GM19397 (cell line): ENCODE measurements around the gene RAB3A.
"Not testable (repeated sequence)": the region's sequence is repeated elsewhere in the genome, so short reads cannot be mapped to it uniquely, and the experiment has no call there.

Experiments
- ATAC-seq: cut with Tn5 transposase; IDR thresholded peaks from one replicate; pipeline ENCODE4 v1.9.1; 2021; ENCODE audit warnings: mild to moderate bottlenecking, moderate library complexity; ENCODE audit not compliant: unreplicated experiment

The RAB3A gene

DNA sequence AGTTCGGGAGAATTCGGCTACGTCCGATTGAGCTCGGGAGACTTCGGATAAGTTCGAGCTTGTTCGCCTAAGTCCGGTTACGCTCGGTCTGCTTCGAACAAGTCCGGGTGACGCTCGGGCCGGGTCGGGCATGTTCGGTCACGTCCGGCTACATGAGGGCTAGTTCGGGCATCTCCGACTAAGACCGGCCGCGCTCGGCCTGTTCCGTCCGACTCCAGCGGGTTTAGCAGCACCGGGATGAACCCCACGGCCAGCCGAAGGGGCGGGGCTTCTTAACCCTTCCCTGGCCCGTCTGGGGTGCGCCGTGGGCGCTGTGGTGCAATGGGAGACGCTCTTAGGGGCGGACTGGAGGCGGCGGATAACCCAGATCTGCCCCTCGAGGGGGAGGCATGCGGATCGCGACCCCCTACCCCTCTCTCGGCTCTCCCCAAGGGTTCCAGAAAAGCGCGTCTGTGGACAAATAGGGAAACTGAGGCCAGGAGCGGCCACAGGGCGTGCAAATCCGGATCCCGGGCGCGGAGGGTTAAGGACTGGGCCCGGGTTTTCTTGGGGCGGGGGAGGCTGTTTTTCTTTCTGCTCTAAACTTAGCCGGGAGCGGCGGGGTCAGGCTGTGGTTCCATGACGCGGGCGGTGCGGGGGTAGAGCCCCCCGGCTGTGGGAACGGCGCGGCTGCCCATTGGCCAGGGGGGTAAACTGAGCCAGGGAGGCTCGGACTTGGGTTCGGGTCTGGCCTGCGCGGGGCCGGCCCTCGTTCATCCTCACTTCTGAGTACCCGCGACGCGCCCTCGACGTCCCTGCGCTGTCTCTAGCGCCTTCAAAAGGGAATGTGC is 20.9 kb upstream of the RAB3A start:
- peak; percentile 85 for ATAC-seq

DNA sequence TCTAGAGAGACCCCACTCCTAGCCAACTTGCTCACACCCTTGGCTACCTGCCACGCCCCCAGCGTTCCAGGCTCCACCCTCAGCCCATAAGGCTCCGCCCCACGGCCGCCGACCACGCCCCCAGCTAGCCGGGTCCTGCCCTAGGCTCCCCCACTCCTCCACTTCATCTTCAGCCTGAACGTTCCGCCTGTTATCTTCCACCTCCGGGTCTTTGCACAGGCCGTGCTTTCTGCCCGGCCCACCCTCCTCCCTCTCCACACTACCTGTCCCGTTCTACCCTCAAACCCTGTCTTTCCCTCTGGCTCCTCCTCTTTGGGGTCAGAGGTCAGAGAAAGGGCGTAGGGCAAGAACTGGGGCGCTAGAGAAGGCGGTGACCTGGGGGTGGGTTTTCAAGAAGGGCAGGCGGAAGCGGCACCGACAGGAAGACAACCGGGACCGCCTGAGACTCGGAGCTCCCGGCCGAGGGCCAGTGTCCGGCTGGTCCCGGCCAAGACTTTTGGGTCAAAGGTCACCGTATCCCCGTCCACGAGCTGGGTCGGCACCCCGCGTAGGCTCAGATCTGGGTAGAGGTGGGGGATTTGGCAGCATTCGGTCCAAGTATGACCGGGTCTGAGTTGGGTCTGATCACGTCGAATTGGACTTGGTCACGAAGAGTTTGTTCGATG is 20.1 kb upstream of the RAB3A start:
- no peak for ATAC-seq

DNA sequence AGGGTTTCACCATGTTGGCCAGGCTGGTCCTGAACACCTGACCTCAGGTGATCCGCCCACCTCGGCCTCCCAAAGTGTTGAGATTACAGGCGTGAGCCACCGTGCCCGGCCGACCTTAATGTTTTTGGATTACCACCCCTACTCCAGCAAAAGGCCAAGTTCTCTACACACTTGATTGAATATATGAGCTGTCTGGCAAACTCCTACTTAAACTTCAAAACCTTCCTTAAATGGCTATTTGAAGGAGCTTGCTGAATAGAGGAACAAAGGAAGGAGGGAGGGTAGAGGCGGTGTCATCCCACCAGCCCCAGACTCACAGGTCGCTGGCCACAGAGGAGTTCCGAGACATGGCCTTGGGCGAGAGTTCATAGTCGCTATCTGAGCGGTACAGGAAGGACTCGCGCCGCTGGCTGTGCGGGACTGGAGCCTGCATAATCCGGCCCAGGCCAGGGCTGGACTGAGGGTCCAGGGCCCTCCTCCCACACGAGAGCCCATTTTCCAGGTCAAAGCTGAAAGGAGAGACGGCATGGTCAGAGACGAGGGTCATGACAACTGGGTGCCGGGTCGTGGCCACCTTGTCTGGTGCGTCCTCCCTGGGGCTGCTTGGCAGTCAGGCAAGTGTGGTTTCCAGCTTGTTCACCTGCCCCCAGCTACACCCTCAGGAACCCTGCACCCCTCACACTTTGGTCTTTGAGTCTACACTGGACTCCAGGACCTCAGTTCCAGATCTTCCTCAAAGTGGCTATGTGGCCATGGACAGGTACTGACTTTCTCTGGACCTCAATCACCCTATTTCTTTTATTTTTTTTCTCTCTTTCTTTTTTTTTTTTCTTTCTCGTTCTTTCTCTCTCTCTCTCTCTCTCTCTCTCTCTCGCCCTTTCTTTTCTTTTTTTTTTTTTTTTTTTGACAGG is 18.2 kb upstream of the RAB3A start:
- no peak for ATAC-seq

DNA sequence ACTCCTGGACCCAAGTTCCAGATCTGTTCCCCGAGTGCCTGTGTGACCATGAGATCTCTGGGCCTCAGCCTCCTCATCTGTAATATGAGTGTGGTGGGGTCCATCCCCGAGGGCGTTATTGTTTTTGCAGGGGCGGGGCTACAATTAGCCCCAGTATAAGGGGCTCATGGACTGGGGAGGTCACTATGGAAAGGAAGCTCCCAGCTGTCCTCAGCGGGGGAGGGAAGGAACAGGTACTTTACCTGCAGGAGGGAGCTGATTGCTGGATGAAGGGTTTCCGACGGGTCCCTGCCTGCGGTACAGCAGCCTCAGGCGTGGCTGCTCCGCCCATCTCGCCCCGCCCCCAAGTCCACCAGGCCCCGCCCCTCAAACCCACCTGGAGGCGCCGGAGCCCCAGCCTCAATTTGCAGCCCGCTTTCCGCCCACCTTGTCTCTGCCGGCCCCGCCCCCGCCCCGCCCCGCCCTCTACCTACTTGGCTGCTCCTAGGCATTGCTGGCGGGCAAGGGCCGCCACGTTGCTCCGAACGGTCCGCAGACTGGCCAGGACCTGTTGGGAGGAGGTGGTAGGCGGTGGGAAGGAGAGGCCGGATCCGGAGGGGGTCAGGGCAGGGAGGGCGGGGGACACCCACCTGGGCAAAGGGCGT is 16.9 kb upstream of the RAB3A start:
- ATAC-seq: no peak

DNA sequence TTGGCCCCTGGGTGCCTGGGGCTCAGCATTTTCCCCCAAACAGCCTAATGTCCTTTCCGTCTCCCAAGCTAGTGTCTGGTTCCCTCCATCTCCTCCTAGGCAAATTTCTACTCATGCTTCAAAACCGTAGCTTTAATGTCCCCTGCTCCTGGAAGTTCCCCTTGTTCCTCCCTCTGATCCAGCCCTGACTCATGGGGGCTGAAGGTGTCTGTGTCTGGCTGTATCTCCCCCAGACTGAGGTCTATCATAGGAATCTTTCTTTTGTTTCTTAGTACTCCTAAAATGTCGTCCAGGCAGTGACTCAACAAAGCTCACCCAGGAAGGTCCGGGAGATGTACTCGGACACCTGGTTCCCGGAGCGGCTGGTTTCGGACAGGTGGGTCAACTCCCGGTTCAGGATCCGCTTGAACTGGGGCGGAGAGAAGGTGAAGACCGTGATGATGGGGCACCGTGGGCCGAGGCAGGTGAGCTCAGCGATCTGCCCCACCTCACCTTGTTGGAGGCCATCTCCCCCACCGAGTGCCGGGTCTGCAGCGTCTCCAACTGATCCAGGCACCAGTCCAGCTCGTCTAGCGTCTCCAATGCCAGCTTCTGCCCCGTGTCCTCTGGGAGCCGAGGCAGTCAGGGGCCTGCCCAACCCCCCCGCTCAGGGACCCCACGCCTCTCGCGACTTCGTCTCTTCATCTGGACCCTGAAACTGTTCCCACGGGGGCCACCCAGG is 16.2 kb upstream of the RAB3A start:
- no peak for ATAC-seq

DNA sequence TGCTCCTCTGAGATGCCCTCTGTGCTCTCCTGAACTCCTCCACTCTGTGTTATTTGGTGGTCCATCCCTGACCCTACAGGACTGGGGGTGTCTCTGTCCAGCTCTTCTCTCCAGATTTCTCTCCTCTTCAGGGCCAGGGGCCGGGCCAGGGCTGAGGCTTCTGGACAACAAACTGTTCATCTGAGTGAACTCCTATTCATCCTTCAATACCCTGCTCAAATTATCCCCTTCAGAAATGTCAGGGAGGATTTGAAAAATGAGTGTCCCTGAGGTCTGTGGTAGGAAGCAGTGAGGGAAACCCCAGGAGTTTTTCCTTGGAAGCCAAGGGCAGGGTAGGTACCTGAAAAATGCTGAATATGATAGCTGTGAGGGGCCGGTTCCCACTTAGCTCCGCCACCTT is 14.8 kb upstream of the RAB3A start:
- ATAC-seq: no peak

DNA sequence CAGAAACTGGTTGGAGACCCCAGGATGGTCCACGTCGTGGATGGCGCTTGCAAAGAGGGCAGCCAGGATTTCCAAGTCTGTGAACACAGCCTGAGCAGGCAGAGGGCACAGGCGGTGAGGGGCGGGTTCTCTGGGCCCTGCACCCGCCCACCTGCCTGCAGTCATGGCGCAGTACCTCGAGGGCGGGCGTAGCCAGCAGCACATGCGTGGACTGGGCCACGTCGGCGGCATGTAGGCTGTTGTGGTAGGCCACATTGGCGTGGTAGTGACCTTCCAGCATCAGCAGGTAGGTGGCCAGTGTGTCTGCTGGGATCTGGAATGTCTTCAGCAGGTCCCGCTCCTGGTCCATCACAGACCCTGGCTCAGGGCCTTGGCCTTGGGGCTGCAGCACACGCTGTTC is 14.3 kb upstream of the RAB3A start:
- ATAC-seq: no peak

DNA sequence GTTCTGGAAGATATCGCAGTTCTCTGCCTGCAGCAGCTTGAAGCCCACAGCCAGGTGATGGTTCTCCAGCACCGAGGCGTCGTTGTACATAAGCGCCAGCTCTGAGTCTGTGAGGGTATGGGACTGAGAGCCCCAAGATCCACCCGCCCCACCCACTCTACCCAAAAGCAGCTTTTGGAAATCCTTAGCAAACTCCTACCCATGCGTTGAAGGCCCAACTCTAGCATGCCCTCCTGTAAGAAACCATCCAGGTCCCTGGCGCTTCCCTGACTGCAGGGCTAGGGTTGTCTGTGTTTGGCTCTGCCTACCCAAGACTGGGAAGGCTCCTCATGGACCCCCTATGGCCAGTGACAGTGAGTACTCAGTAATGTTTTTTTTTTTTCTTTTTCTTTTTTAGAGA is 12.9 kb upstream of the RAB3A start:
- ATAC-seq: no peak

DNA sequence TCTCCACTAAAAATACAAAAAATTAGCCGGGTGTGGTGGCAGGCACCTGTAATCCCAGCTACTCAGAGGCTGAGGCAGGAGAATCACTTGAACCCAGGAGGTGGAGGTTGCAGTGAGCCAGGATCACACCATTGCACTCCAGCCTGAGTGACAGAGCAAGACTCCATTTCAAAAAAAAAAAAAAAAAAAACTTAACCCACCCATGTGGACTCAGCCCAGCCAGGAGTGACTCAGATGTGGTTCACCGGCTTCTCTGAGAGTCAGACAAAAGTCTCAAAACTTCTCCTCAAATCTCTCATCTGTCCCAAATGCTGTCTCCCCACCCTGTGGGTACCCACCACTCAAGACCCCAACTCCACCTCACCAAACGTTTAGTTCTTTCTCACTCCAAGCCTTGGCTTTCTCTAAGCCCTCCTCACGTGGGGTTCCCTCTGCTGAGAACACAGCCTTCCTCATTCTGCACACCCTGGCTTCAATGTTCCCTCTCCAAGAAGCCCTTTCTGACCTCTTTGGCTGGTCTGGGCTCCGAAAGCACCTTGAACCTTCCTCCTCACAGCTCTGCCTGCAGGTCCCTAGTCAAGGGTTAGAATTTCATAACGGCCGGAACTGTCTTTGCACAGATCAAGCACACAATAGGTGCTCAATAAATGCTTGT is 11.1 kb upstream of the RAB3A start:
- no peak for ATAC-seq

DNA sequence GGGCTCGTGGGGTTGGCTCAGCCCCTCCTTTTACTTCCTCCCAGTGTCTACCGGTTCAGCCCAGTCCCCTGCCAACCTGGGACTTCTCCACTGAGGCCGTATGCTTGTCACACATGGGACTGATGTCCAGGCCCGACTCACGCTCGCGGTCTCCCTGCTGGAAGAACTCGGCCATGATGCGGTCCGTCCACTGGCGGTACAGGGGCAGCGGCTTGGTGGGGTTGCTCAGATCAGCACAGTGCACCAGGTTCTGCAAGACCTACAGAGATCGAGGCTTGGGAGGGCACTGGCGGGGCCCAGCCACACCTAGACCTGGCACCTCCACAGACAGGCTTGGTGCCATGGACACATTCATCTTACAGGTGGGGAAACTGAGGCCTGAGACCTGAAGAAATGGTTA is 7.8 kb upstream of the RAB3A start:
- no peak for ATAC-seq

DNA sequence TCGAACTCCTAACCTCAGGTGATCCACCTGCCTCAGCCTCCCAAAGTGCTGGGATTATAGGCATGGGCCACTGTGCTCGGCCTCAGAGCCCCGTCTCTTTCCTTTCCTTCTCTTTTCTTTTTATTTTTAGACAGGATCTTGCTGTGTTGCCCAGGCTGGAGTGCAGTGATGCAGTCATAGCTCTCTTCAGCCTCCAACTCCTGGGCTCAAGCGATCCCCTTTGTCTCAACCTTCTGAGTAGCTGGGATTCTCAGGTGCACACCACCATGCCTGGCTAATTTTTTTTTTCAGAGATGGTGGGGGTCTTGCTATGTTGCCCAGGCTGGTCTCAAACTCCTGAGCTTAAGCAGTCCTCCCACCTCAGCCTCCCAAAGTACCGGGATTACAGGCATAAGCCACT is 6.1 kb upstream of the RAB3A start:
- not testable (repeated sequence) for ATAC-seq

DNA sequence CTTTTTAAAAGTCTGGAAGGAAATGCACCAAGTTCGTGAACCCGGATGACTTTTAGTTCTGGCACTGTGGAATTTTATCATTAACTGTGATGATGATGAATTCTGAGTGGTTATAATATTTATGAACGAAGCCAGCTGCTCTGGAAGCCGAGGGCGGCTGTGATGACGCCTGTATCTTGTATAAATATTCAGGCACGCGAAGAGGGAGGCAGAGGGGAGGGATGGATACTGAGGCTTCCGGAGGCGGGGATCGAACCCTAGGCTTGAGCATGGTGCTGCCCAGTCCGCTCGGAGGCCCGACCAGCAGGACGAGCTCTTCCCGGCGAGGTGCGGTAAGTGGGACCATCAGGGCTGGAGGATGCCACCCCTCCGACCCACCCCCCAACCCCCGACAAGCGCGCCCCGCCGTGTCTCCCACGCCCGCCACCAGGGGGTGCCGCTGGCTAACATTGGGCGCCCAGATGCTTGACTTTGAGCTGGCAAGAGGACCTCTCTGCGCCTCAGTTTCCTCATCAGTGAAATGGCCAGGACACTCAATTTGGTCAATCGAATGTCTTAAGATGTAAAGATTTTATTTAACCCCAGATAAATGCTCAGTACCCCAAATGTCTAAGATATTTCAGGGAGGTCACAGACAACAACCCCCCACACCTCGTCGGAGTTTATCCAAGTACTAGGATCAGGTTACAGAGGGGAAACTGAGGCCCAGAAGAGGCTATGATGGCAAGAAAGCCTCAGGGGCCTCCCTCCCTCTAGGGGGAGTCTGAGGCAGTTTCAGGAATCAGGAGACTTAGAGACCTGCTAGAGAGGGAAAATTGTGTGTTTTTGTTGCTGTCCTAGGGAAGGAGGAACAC is 4.5 kb upstream of the RAB3A start:
- no peak for ATAC-seq

DNA sequence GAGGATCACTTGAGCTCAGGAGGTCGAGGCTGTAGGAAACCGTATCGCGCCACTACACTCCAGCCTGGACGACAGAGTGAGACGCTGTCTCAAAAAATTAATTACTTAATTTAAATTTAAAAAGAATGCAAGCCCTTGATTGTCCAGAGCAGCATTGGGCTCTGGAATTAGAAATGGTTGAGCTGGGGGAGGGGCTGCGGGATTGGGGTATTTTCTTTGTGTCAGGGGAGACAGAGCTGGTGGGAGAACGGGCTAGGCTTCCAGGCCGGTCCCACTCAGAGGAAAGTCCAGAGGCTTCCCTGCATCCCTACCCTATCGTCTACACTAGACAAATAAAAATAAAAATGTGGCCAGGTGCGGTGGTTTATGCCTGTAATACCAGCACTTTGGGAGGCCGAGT is 2.2 kb upstream of the RAB3A start:
- no peak for ATAC-seq

DNA sequence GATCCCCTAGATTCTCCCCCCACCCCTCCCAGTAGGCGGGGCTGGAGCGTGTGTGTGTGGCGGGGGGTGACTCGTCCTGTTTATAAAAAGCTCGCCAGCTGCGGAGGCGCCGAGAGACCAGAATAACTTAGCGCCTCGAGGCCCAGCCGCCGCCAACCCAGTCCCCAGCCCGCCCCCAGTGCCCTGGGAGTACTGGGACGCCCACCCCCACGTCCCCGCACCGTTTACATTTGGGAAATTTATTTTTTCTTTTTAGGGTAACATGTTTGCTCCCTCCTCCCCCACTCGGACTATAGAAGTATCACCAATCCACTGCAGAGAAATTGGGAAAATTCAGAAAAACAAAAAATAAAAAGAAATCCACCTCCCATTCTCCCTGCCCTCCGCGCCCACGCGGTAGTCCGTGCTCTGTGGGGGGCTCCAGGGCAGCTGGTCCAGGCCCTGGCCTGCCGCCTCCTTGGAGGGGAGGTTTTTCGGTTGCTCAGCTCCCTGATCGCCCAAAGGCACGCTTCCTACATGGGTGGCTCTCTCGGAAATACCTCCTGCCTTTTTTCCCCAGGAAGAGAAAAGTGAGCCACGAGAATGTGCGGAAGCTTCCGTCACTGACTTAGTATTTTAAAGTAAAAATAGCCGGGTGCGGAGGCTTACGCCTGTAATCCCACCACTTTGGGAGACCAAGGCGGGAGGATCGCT is 1.5 kb upstream of the RAB3A start:
- no peak for ATAC-seq

DNA sequence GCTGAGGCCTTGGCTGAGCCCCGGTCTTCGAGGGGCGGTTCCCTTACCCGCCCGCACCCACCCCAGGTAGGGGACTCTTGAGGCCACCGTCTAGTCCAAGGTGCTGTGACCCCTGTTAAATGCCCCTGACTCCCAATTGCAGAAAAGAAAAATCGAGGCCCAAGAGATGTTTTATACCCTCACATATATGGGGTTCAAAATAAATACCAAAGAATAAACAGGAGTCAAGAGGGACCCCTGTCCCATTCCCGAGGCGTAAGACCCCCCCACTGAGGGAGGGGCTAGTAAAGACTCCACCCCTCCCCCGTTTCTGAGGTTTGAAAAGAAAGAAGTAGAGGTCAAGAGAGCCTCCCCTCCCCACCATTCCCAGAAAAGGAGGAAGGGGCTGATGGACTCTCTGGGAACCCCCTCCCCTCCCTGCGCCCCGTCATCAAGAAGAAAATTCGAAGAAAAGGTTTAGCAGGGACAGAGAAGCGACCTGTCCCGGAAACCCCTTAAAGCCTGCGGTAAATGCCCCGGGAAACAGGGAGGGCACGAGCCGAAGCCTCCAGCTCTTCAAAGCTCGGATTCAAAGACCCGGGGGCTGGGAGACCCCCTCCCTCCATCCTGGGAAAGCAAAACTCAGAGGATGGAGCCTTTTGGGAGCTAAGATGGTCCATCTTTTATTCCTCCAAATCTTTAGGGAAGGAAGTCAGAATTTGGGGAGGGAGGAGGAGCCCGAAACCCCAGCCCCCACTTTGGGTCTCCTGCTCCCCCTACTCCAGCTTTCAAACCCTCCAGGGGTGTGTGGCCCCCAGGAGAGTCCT is 755 bp upstream of the RAB3A start:
- no peak for ATAC-seq

DNA sequence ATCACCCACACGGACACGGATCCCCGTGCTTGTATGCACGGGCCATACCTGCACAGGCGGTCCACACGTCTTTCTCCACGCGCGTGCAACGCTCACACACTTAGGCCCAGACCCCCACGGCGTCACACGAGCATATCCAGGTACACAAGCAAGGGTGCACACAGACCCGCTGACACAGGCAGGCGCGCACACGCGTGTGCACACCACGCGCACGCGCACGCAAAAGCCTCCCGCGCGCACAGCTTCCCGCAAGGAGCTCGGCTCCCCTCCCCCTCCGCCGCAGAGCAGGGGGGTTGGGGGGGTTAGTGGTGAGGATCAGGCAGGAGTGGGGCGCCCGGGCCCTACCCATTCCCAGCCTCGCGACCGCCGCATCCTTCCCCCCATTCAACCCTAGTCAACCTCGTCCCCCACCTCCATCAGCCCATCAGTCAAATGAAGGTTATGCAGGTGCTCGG is 407 bp downstream of the RAB3A start:
- ATAC-seq: no peak

DNA sequence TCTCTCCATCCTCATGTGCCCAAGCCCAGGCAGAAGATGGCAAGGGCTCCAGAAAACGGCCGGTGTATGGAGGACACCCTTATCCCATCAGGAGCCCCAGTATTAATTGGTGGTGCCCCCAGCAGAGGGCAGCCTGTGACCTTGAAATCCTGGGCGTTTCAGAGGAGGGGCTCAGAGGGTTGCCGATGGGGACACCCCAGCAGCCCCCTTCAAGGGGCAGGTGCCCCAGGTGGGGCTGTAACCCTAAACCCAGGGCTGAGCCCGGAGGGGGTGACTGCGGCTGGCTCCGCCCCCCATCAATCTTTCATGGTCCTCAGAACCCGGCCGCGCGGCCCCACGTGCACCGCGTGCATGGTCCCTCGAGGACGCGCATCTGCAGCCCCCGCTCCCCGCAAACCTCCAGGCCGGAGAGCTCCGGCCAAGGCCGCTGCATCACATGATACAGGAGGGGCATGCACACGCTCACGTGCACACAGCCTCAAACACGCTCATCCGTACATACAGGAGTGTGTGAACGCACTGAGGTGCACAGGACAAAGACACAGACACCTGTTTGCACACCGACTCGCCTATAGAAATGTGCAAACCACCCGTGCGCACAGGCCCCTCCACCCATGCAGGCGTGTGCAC is 949 bp downstream of the RAB3A start:
- ATAC-seq: no peak
